Ishikawa (cell line): ENCODE data around the gene TAS2R41.

Experiments used
- CEBPB ChIP-seq: IDR thresholded peaks from 2 replicates; pipeline ENCODE4 v1.6.1; 2012
- CREB1 ChIP-seq: IDR thresholded peaks from 2 replicates; pipeline ENCODE4 v1.6.1; 2012; ENCODE audit warnings: low read depth
- EGR1 ChIP-seq: IDR thresholded peaks from 2 replicates; pipeline ENCODE4 v1.6.1; 2012
- EP300 ChIP-seq: IDR thresholded peaks from 2 replicates; pipeline ENCODE4 v1.6.1; 2012; ENCODE audit warnings: borderline replicate concordance
- FOXM1 ChIP-seq: IDR thresholded peaks from 2 replicates; pipeline ENCODE4 v1.6.1; 2012; ENCODE audit warnings: low read depth, borderline replicate concordance
- MAX ChIP-seq: IDR thresholded peaks from 2 replicates; pipeline ENCODE4 v1.6.1; 2012
- NFIC ChIP-seq: IDR thresholded peaks from 2 replicates; pipeline ENCODE4 v1.6.1; 2012
- RAD21 ChIP-seq: IDR thresholded peaks from 2 replicates; pipeline ENCODE4 v1.6.1; 2012; ENCODE audit warnings: low read depth
- REST ChIP-seq: IDR thresholded peaks from 2 replicates; pipeline ENCODE4 v1.6.1; 2012; ENCODE audit warnings: low read depth, mild to moderate bottlenecking
- TAF1 ChIP-seq: IDR thresholded peaks from 2 replicates; pipeline ENCODE4 v1.6.1; 2012; ENCODE audit warnings: low read depth, mild to moderate bottlenecking
- TCF12 ChIP-seq: IDR thresholded peaks from 2 replicates; pipeline ENCODE4 v1.6.1; 2012; ENCODE audit warnings: low read depth
- TEAD4 ChIP-seq: IDR thresholded peaks from 2 replicates; pipeline ENCODE4 v1.6.1; 2012
- USF1 ChIP-seq: IDR thresholded peaks from 2 replicates; pipeline ENCODE4 v1.6.1; 2012
- YY1 ChIP-seq: IDR thresholded peaks from 2 replicates; pipeline ENCODE4 v1.6.1; 2012; ENCODE audit warnings: low read depth
- ZBTB7A ChIP-seq: IDR thresholded peaks from 2 replicates; pipeline ENCODE4 v1.6.1; 2012; ENCODE audit warnings: low read depth

Gene TAS2R41

GRCh38 chr7:143451746-143452145 lies 25.9 kb upstream of the TAS2R41 start:
- TF ChIP-seq FOXM1: no peak
- TF ChIP-seq CEBPB: no peak
- TF ChIP-seq TAF1: no peak
- no peak for TF ChIP-seq ZBTB7A
- TF ChIP-seq TCF12: no peak

GRCh38 chr7:143452495-143452894 lies 25.2 kb upstream of the TAS2R41 start:
- no peak for TF ChIP-seq ZBTB7A
- no peak for TF ChIP-seq MAX
- TF ChIP-seq RAD21: no peak
- TF ChIP-seq YY1: no peak
- TF ChIP-seq TAF1: no peak
- no peak for TF ChIP-seq TCF12
- TF ChIP-seq CREB1: no peak
- TF ChIP-seq REST: no peak
- TF ChIP-seq NFIC: no peak
- no peak for TF ChIP-seq TEAD4
- TF ChIP-seq CEBPB: no peak
- TF ChIP-seq USF1: no peak
- TF ChIP-seq FOXM1: no peak

- TF ChIP-seq FOXM1 (no peak), EP300 (no peak), YY1 (no peak), TCF12 (no peak), CREB1 (no peak), USF1 (no peak)
Measured at GRCh38 chr7:143454091-143454680, 23.5 kb upstream of the TAS2R41 start.

- TF ChIP-seq REST: no peak
- TF ChIP-seq EGR1: no peak
- no peak for TF ChIP-seq RAD21
- no peak for TF ChIP-seq NFIC
- TF ChIP-seq ZBTB7A: no peak
- TF ChIP-seq EP300: no peak
- TF ChIP-seq TCF12: no peak
Measured at GRCh38 chr7:143455491-143455890, 22.2 kb upstream of the TAS2R41 start.

GRCh38 chr7:143455942-143456341 lies 21.7 kb upstream of the TAS2R41 start:
- no peak for TF ChIP-seq RAD21
- TF ChIP-seq MAX: no peak
- no peak for TF ChIP-seq NFIC
- TF ChIP-seq ZBTB7A: no peak

- TF ChIP-seq CEBPB (no peak), YY1 (no peak), RAD21 (no peak), USF1 (no peak), EP300 (no peak), TEAD4 (no peak), FOXM1 (no peak), TAF1 (no peak), ZBTB7A (no peak), TCF12 (no peak), MAX (no peak), EGR1 (no peak), CREB1 (no peak), REST (no peak), NFIC (no peak)
Measured at GRCh38 chr7:143456992-143457793, 20.5 kb upstream of the TAS2R41 start.
